Subcutaneous abdominal adipose tissue (tissue), 5 donors: Measurements from ENCODE around the gene IL6ST.
"Not testable (repeated sequence)": the region's sequence is repeated elsewhere in the genome, so short reads cannot be mapped to it uniquely, and the experiment has no call there.

Source experiments
- H3K27ac ChIP-seq: one replicate; pipeline ENCODE4 v1.7.0; 2013; ENCODE audit warnings: low read depth, mild to moderate bottlenecking, inconsistent platforms, low read length, moderate library complexity
- H3K27me3 ChIP-seq, 5 donors: one replicate each; pipeline ENCODE4 v1.7.0; 2013; ENCODE audit warnings: low read length in 5 of 5, inconsistent platforms in 1 of 5; ENCODE audit not compliant: control insufficient read depth in 5 of 5, insufficient read depth in 4 of 5
- H3K36me3 ChIP-seq, 5 donors: one replicate each; pipeline ENCODE4 v1.7.0; 2013; ENCODE audit warnings: low read length in 5 of 5; ENCODE audit not compliant: control insufficient read depth in 5 of 5, insufficient read depth in 5 of 5
- H3K4me1 ChIP-seq, 5 donors: one replicate each; pipeline ENCODE4 v1.7.0; 2013; ENCODE audit warnings: low read length in 5 of 5, mild to moderate bottlenecking in 3 of 5, moderate library complexity in 1 of 5; ENCODE audit not compliant: control insufficient read depth in 5 of 5, insufficient read depth in 5 of 5
- H3K4me3 ChIP-seq, 5 donors: one replicate each; pipeline ENCODE4 v1.7.0; 2013; ENCODE audit warnings: low read length in 5 of 5, low read depth in 1 of 5
- H3K9ac ChIP-seq, 5 donors: one replicate each; pipeline ENCODE4 v1.7.0; 2013; ENCODE audit warnings: low read length in 5 of 5, mild to moderate bottlenecking in 4 of 5, moderate library complexity in 3 of 5
- H3K9me3 ChIP-seq, 5 donors: one replicate each; pipeline ENCODE4 v1.7.0; 2013; ENCODE audit warnings: low read length in 5 of 5; ENCODE audit not compliant: control insufficient read depth in 5 of 5
- donor health status: healthy.
- donor health status: healthy.
- donor health status: healthy.
- donor health status: healthy.
- donor health status: healthy.

IL6ST gene

DNA sequence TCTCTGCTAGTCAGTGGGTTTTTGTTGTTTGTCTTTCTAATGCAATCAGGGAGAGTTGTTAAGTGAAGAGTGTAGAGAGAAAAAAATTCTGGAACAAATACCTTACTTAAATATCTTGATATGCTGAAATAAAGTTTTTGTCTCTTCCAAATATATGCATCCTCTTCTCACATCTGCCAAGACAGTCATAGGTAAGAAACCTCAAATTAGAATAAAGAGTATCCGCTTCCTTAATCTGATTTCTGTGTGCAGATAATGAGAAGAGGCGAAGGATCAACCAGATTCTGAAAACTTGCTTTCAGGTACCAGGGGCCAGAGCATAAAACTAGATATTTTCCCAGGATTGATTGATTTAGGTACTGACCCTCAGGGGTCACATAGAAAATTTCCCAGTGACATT, 11.3 kb upstream of the IL6ST start:
- Histone ChIP-seq H3K4me1 (peaks cover 0 to 9% (median 0%) of the 10 kb centered on the region in 5 donors), H3K27me3 (no peaks in the 10 kb centered on the region), H3K9me3 (peaks cover 0 to 4% (median 0%) of the 10 kb centered on the region in 5 donors), H3K36me3 (no peaks in the 10 kb centered on the region), H3K9ac (no peak overlapping the region), H3K27ac (no peak overlapping the region), H3K4me3 (no peak overlapping the region)

DNA sequence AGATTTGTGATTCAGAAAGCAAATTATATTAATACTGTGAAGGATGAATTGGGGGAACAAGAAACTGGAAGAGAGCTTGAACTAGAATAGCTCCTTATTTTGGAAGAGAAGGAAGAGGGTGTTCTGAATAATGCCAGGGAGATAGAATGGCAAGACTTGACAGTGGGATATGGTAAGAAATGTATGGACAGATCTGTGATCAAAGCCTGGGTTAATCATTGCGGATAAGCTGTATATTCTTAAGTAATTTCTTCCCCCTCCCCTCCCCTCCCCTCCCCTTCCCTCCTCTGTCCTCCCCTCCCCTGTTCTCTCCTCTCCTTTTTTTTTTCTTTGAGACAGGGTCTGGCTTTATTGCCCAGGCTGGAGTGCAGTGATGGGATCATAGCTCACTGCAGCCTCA, 10.1 kb upstream of the IL6ST start:
- H3K36me3 ChIP-seq, result no peaks in the 10 kb centered on the region
- no peak overlapping the region for H3K9ac ChIP-seq
- H3K4me1 ChIP-seq, result peaks cover 0 to 9% (median 0%) of the 10 kb centered on the region in 5 donors
- H3K27me3 ChIP-seq, result no peaks in the 10 kb centered on the region
- no peak overlapping the region for H3K4me3 ChIP-seq
- H3K27ac ChIP-seq, result no peak overlapping the region
- H3K9me3 ChIP-seq, result peaks cover 0 to 4% (median 0%) of the 10 kb centered on the region in 5 donors

DNA sequence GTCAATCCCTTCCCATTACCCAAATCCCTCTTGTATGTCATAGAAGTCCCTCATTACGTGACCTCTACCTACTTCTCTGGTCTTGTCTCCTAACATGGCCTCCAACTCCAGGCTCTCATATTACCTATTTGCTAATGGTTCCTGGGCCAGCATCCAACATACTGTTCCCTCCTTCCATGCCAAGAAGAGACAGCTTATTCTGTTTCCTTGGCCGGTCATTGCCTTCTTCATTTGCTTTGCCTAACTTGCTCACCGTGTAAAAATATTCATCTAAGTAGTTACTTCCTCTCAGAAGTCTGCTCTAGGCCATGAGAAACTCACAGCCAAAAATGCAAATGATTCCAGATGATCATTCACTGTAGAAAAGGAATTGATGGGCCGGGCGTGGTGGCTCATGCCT, 8.9 kb upstream of the IL6ST start:
- no peaks in the 10 kb centered on the region for H3K27me3 ChIP-seq
- H3K9ac ChIP-seq, result no peak overlapping the region
- no peak overlapping the region for H3K4me3 ChIP-seq
- H3K36me3 ChIP-seq, result no peaks in the 10 kb centered on the region
- H3K4me1 ChIP-seq, result peaks cover 0 to 9% (median 0%) of the 10 kb centered on the region in 5 donors
- peak overlapping the region; percentile 54 for H3K27ac ChIP-seq
- H3K9me3 ChIP-seq, result peaks cover 0 to 4% (median 0%) of the 10 kb centered on the region in 5 donors

GRCh38 chr5:56003179-56003578, 8.4 kb upstream of the IL6ST start:
- H3K27me3 ChIP-seq, result no peaks in the 10 kb centered on the region
- H3K27ac ChIP-seq, result peak overlapping the region; percentile 54
- no peak overlapping the region for H3K4me3 ChIP-seq
- H3K9me3 ChIP-seq, result peaks cover 0 to 4% (median 0%) of the 10 kb centered on the region in 5 donors
- no peaks in the 10 kb centered on the region for H3K36me3 ChIP-seq
- H3K9ac ChIP-seq, result no peak overlapping the region
- peaks cover 0 to 9% (median 0%) of the 10 kb centered on the region in 5 donors for H3K4me1 ChIP-seq

DNA sequence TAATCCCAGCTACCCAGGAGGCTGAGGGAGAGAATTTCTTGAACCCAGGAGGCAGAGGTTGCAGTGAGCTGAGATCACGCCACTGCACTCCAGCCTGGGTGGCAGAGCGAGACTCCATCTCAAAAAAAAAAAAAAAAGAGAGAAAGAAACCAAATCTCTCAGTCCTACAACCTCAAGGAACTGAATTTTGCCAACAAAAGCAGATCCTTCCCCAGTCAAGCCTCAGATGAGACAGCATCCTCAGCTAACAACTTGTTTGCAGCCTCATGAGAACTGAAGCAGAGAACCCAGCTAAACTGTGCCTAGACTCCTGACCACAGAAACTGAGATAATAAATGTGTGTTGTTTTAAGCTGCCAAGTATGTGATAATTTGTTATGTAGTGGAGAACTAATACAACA, 7.5 kb upstream of the IL6ST start:
- Histone ChIP-seq H3K4me3 (no peak overlapping the region), H3K4me1 (peaks cover 0 to 9% (median 0%) of the 10 kb centered on the region in 5 donors), H3K36me3 (no peaks in the 10 kb centered on the region), H3K9ac (no peak overlapping the region), H3K27ac (no peak overlapping the region), H3K27me3 (no peaks in the 10 kb centered on the region), H3K9me3 (peaks cover 0 to 4% (median 0%) of the 10 kb centered on the region in 5 donors)

GRCh38 chr5:56000221-56000620, 5.5 kb upstream of the IL6ST start:
- not testable (repeated sequence) for H3K9me3 ChIP-seq, H3K27ac ChIP-seq, H3K36me3 ChIP-seq, H3K9ac ChIP-seq, H3K4me3 ChIP-seq, H3K27me3 ChIP-seq
- peaks cover 0 to 17% (median 7%) of the 10 kb centered on the region in 5 donors for H3K4me1 ChIP-seq

GRCh38 chr5:55998966-55999365, 4.2 kb upstream of the IL6ST start:
- Histone ChIP-seq H3K27ac (no peak overlapping the region), H3K4me1 (peaks cover 0 to 17% (median 7%) of the 10 kb centered on the region in 5 donors), H3K4me3 (no peak overlapping the region), H3K9me3 (peaks cover 0 to 4% (median 0%) of the 10 kb centered on the region in 5 donors), H3K9ac (no peak overlapping the region), H3K36me3 (no peaks in the 10 kb centered on the region), H3K27me3 (no peaks in the 10 kb centered on the region)

- H3K27ac ChIP-seq, result peak overlapping the region; percentile 99
- no peak overlapping the region for H3K4me3 ChIP-seq
Observed at GRCh38 chr5:55997742-55998351, 3.1 kb upstream of the IL6ST start.

GRCh38 chr5:55994998-55995914, 493 bp upstream of the IL6ST start:
- Histone ChIP-seq H3K4me1 (peaks cover 4 to 32% (median 26%) of the 10 kb centered on the region in 5 donors), H3K4me3 (peak overlapping the region; percentile 74 to 95 (median 85)), H3K27me3 (no peaks in the 10 kb centered on the region), H3K9ac (peak overlapping the region; percentile 87 to 99 (median 98)), H3K9me3 (no peaks in the 10 kb centered on the region), H3K36me3 (no peaks in the 10 kb centered on the region), H3K27ac (peak overlapping the region; percentile 99)

More at GRCh38 chr5:55997742-55998351, 3.1 kb upstream of the IL6ST start:
- peaks cover 3 to 13% (median 10%) of the 10 kb centered on the region in 5 donors for H3K4me1 ChIP-seq
- peaks cover 0 to 4% (median 0%) of the 10 kb centered on the region in 5 donors for H3K9me3 ChIP-seq
- no peak overlapping the region for H3K9ac ChIP-seq
- H3K36me3 ChIP-seq, result no peaks in the 10 kb centered on the region
- no peaks in the 10 kb centered on the region for H3K27me3 ChIP-seq
